Neural cell (in vitro differentiated cells): Measurements from ENCODE around the gene SLC1A3. TPM values are rescaled to one million over a fixed set of nuclear protein-coding genes. Genes with fewer than 3 reads are reported as not detected.

Experiments
- H2AFZ ChIP-seq: fragments of 200-600, 300-800 bp; sonication (generic), shearing (Covaris generic); 2 replicates; pipeline ENCODE4 v1.6.0; 2014; ENCODE audit warnings: low read depth, mild to moderate bottlenecking, antibody characterized with exemption, low read length, moderate library complexity
- H3F3A ChIP-seq: fragments of 200-600 bp; shearing (Covaris generic); 2 replicates; pipeline ENCODE4 v1.6.1; 2016; ENCODE audit warnings: mild to moderate bottlenecking, moderate library complexity, mixed read lengths, antibody characterized with exemption, low read length; ENCODE audit not compliant: insufficient read depth, poor library complexity, severe bottlenecking
- H3K27ac ChIP-seq: fragments of 200-600, 300-800 bp; sonication (generic), shearing (Covaris generic); 2 replicates; pipeline ENCODE4 v1.5.1; 2014; ENCODE audit warnings: mild to moderate bottlenecking, low read length, moderate library complexity
- H3K27me3 ChIP-seq: fragments of 300-800, 200-600 bp; sonication (generic), shearing (Covaris generic); 2 replicates; pipeline ENCODE4 v1.6.0; 2014; ENCODE audit warnings: mild to moderate bottlenecking, low read depth, low read length, moderate library complexity; ENCODE audit not compliant: insufficient read depth
- H3K36me3 ChIP-seq: fragments of 300-800, 200-600 bp; sonication (generic), shearing (Covaris generic); 2 replicates; pipeline ENCODE4 v1.5.1; 2014; ENCODE audit warnings: mild to moderate bottlenecking, antibody characterized with exemption, low read length, moderate library complexity; ENCODE audit not compliant: insufficient read depth
- H3K4me2 ChIP-seq: fragments of 300-800, 200-600 bp; sonication (generic), shearing (Covaris generic); 2 replicates; pipeline ENCODE4 v1.6.0; 2014; ENCODE audit warnings: mild to moderate bottlenecking, low read length
- H3K4me3 ChIP-seq: fragments of 300-800, 200-600 bp; sonication (generic), shearing (Covaris generic); 2 replicates; pipeline ENCODE4 v1.5.1; 2014; ENCODE audit warnings: mild to moderate bottlenecking, low read length, moderate library complexity
- H3K79me2 ChIP-seq: fragments of 200-600 bp; shearing (Covaris generic); replicated peaks from 2 replicates; pipeline ENCODE4 v1.6.0; 2014; ENCODE audit warnings: mild to moderate bottlenecking, low read length, moderate library complexity; ENCODE audit not compliant: insufficient read depth
- H3K9ac ChIP-seq: fragments of 300-800, 200-600 bp; sonication (generic), shearing (Covaris generic); 2 replicates; pipeline ENCODE4 v1.6.1; 2016; ENCODE audit warnings: mild to moderate bottlenecking, low read length, mixed read lengths
- H3K9me2 ChIP-seq: fragments of 200-600 bp; shearing (Covaris generic); 2 replicates; pipeline ENCODE4 v1.6.1; 2016; ENCODE audit warnings: mild to moderate bottlenecking, low read length, mixed read lengths; ENCODE audit not compliant: insufficient read depth
- H3K9me3 ChIP-seq: fragments of 200-600, 300-800 bp; sonication (generic), shearing (Covaris generic); 2 replicates; pipeline ENCODE4 v1.6.1; 2016; ENCODE audit warnings: mild to moderate bottlenecking, mixed run types, low read length, moderate library complexity, mixed read lengths
- H4K20me1 ChIP-seq: fragments of 200-600 bp; shearing (Covaris generic); 2 replicates; pipeline ENCODE4 v1.6.1; 2016; ENCODE audit warnings: mild to moderate bottlenecking, mixed run types; ENCODE audit not compliant: insufficient read depth
- CTCF ChIP-seq: fragments of 450-650 bp; IDR thresholded peaks from 2 replicates; pipeline ENCODE4 v1.5.1; 2014; ENCODE audit warnings: antibody characterized with exemption, mild to moderate bottlenecking, moderate library complexity; ENCODE audit not compliant: poor library complexity, severe bottlenecking
- EP300 ChIP-seq: fragments of 450-650 bp; conservative IDR thresholded peaks from 2 replicates; pipeline ENCODE4 v1.6.1; 2014; ENCODE audit warnings: antibody characterized with exemption, mild to moderate bottlenecking, moderate library complexity; ENCODE audit not compliant: poor library complexity, severe bottlenecking
- EZH2 ChIP-seq: fragments of 200-600, 300-800 bp; shearing (Covaris generic), sonication (generic); IDR thresholded peaks from 2 replicates; pipeline ENCODE4 v1.6.1; 2014; ENCODE audit warnings: antibody characterized with exemption, low read length, borderline replicate concordance, mild to moderate bottlenecking; ENCODE audit not compliant: insufficient read depth, poor library complexity, severe bottlenecking
- MXI1 ChIP-seq: fragments of 450-650 bp; conservative IDR thresholded peaks from 2 replicates; pipeline ENCODE4 v1.6.1; 2014; ENCODE audit warnings: antibody characterized with exemption, mild to moderate bottlenecking; ENCODE audit not compliant: poor library complexity, severe bottlenecking
- POLR2AphosphoS5 ChIP-seq: IDR thresholded peaks from 2 replicates; pipeline ENCODE4 v1.6.1; 2012
- RAD21 ChIP-seq: fragments of 450-650 bp; conservative IDR thresholded peaks from 2 replicates; pipeline ENCODE4 v1.6.1; 2014; ENCODE audit warnings: antibody characterized with exemption, mild to moderate bottlenecking, moderate library complexity
- REST ChIP-seq: IDR thresholded peaks from 2 replicates; pipeline ENCODE4 v1.6.1; 2012; ENCODE audit warnings: borderline replicate concordance
- SMC3 ChIP-seq: fragments of 450-650 bp; conservative IDR thresholded peaks from 2 replicates; pipeline ENCODE4 v1.6.1; 2014; ENCODE audit warnings: antibody characterized with exemption, mild to moderate bottlenecking, moderate library complexity; ENCODE audit not compliant: poor library complexity
- TAF1 ChIP-seq: IDR thresholded peaks from 2 replicates; pipeline ENCODE4 v1.6.1; 2012; ENCODE audit warnings: low read depth
- polyA plus RNA-seq: library from polyadenylated mRNA; depleted of rRNA; stranded (reverse); fragments of >200 nt; gene quantifications from 2 replicates; pipeline ENCODE4 v1.2.3, GENCODE V29; 2014

SLC1A3 gene
- polyA plus RNA-seq, 1 donor from 2014 or later, result 1.9 TPM

GRCh38 chr5:36713541-36713940 lies 107.1 kb downstream of the SLC1A3 start:
- H3K27me3 ChIP-seq, result no peaks in the 10 kb centered on the region
- H3K27ac ChIP-seq, result no peak overlapping the region
- no peaks in the 10 kb centered on the region for H4K20me1 ChIP-seq
- no peaks in the 10 kb centered on the region for H3K79me2 ChIP-seq
- H3F3A ChIP-seq, result no peaks in the 10 kb centered on the region
- H3K4me3 ChIP-seq, result no peak overlapping the region
- no peak overlapping the region for H2AFZ ChIP-seq
- H3K36me3 ChIP-seq, result no peaks in the 10 kb centered on the region
- no peak overlapping the region for H3K4me2 ChIP-seq
- no peaks in the 10 kb centered on the region for H3K9me3 ChIP-seq
- H3K9me2 ChIP-seq, result no peaks in the 10 kb centered on the region
- no peak for TF ChIP-seq SMC3
- TF ChIP-seq TAF1, result no peak
- no peak for TF ChIP-seq EZH2
- TF ChIP-seq REST, result no peak
- TF ChIP-seq EP300, result no peak
- no peak for TF ChIP-seq MXI1
- TF ChIP-seq CTCF, result no peak
- TF ChIP-seq POLR2AphosphoS5, result no peak
- H3K9ac ChIP-seq, result no peak overlapping the region

GRCh38 chr5:36717131-36717695 lies 110.8 kb downstream of the SLC1A3 start:
- no peaks in the 10 kb centered on the region for H3K9me2 ChIP-seq
- no peaks in the 10 kb centered on the region for H3K79me2 ChIP-seq
- H3K4me2 ChIP-seq, result no peak overlapping the region
- H3K4me3 ChIP-seq, result no peak overlapping the region
- H4K20me1 ChIP-seq, result no peaks in the 10 kb centered on the region
- no peak overlapping the region for H3K9ac ChIP-seq
- H3K36me3 ChIP-seq, result no peaks in the 10 kb centered on the region
- H3K9me3 ChIP-seq, result no peaks in the 10 kb centered on the region
- H3K27ac ChIP-seq, result no peak overlapping the region
- TF ChIP-seq EP300 (no peak), REST (no peak), POLR2AphosphoS5 (no peak), EZH2 (no peak), RAD21 (no peak), CTCF (no peak), SMC3 (no peak), MXI1 (no peak), TAF1 (no peak)
- no peaks in the 10 kb centered on the region for H3F3A ChIP-seq
- no peaks in the 10 kb centered on the region for H3K27me3 ChIP-seq
- H2AFZ ChIP-seq, result no peak overlapping the region
